GM12878 (cell line): Measurements from ENCODE around the gene PALLD. TPM values are rescaled to one million over a fixed set of nuclear protein-coding genes. Genes with fewer than 3 reads are reported as not detected.

Experiments used
- ATAC-seq: fragments of 200-7000 bp; cut with Tn5 transposase; 3 replicates; pipeline ENCODE4 v1.9.1; 2020; ENCODE audit warnings: mild to moderate bottlenecking, moderate library complexity
- BruUV-seq: library from RNA; stranded (reverse); fragments of 400-500 nt; replicated peaks from 2 replicates; lab custom pipeline; 2021; lab: Mats Ljungman, UMichigan
- CTCF ChIA-PET: fragments of 300-600 bp; sonication (Branson Sonifier 250); formaldehyde crosslinking; extraction: SDS; loops from one replicate; lab custom pipeline; 2021; ENCODE audit warnings: inconsistent platforms; lab: Yijun Ruan, JAX
- POLR2A ChIA-PET: fragments of 350-600 bp; formaldehyde crosslinking; extraction: SDS; loops from one replicate; lab custom pipeline; 2021; ENCODE audit warnings: inconsistent platforms; lab: Charles Lee
- RAD21 ChIA-PET: fragments of 300-600 bp; sonication (Branson Sonifier 250); formaldehyde crosslinking; loops from one replicate; lab custom pipeline; 2023; ENCODE audit warnings: antibody characterized with exemption; ENCODE audit not compliant: unreplicated experiment; lab: Charles Lee
- SMC1A ChIA-PET: fragments of 300-600 bp; sonication (Branson Sonifier 250); formaldehyde crosslinking; loops from one replicate; lab custom pipeline; 2023; ENCODE audit not compliant: unreplicated experiment, uncharacterized antibody; lab: Charles Lee
- DNase-seq: peaks from one replicate; pipeline ENCODE4 v3.0.0-alpha.2; 2011; ENCODE audit warnings: low read depth, low spot score
- FAIRE-seq: peaks from 3 replicates; lab custom pipeline; 2011; peaks lifted over from hg19 to GRCh38; lab: Jason Lieb, UNC
- H2AFZ ChIP-seq: 2 replicates; pipeline ENCODE4 v1.6.0; 2011; ENCODE audit warnings: low read depth, low read length, control low read depth; ENCODE audit not compliant: control insufficient read depth
- H3K27ac ChIP-seq: 2 replicates; pipeline ENCODE4 v1.5.1; 2011; ENCODE audit warnings: control low read depth; ENCODE audit not compliant: control insufficient read depth, insufficient read depth
- H3K27me3 ChIP-seq, 2 experiments: replicated peaks in 1 of 2; 2 replicates each; pipeline versions ENCODE4 v1.6.0 to v1.6.1; 2011; ENCODE audit warnings: low read length in 1 of 2; ENCODE audit not compliant: control insufficient read depth in 2 of 2, insufficient read depth in 2 of 2
- H3K36me3 ChIP-seq, 2 experiments: 2 replicates each; pipeline ENCODE4 v1.5.1; 2011; ENCODE audit warnings: low read length in 1 of 2; ENCODE audit not compliant: control insufficient read depth in 2 of 2, insufficient read depth in 2 of 2
- H3K4me1 ChIP-seq: 2 replicates; pipeline ENCODE4 v1.6.1; 2011; ENCODE audit warnings: mild to moderate bottlenecking, low read length, moderate library complexity, mixed read lengths; ENCODE audit not compliant: control insufficient read depth, insufficient read depth
- H3K4me2 ChIP-seq: 2 replicates; pipeline ENCODE4 v1.6.0; 2011; ENCODE audit warnings: control low read depth; ENCODE audit not compliant: control insufficient read depth, insufficient read depth
- H3K4me3 ChIP-seq: fragments of 200-600 bp; sonication (generic); 2 replicates; pipeline ENCODE4 v1.5.1; 2016
- H3K79me2 ChIP-seq: 2 replicates; pipeline ENCODE4 v1.6.0; 2011; ENCODE audit warnings: low read length; ENCODE audit not compliant: control insufficient read depth, insufficient read depth
- H3K9ac ChIP-seq: 2 replicates; pipeline ENCODE4 v1.8.0; 2011; ENCODE audit warnings: low read length, control low read depth, mixed read lengths; ENCODE audit not compliant: control insufficient read depth, insufficient read depth
- H3K9me3 ChIP-seq: replicated peaks from 3 replicates; pipeline ENCODE4 v1.5.1; 2011; ENCODE audit warnings: mild to moderate bottlenecking, low read length; ENCODE audit not compliant: control insufficient read depth, insufficient read depth
- H4K20me1 ChIP-seq: 2 replicates; pipeline ENCODE4 v1.6.0; 2011; ENCODE audit not compliant: control insufficient read depth, insufficient read depth
- CBFB ChIP-seq: IDR thresholded peaks from 2 replicates; pipeline ENCODE4 v1.6.1; 2016; ENCODE audit warnings: antibody characterized with exemption, low read depth
- CHD2 ChIP-seq: IDR thresholded peaks from 2 replicates; pipeline ENCODE4 v1.6.1; 2011; ENCODE audit warnings: low read depth, low read length, improper control_type of control experiment, borderline replicate concordance
- EED ChIP-seq: sonication (generic); IDR thresholded peaks from 2 replicates; pipeline ENCODE4 v1.6.1; 2016; ENCODE audit warnings: antibody characterized with exemption, low read depth
- GATAD2B ChIP-seq: fragments of 450-650 bp; conservative IDR thresholded peaks from 2 replicates; pipeline ENCODE4 v1.6.1; 2017; ENCODE audit warnings: low read depth, mild to moderate bottlenecking, moderate library complexity
- IKZF2 ChIP-seq, 2 experiments: fragments of 450-650 bp; IDR thresholded peaks; 2 replicates each; pipeline ENCODE4 v1.6.1; 2017; ENCODE audit warnings: mild to moderate bottlenecking in 2 of 2, moderate library complexity in 2 of 2
- NFXL1 ChIP-seq: fragments of 450-650 bp; IDR thresholded peaks from 2 replicates; pipeline ENCODE4 v1.6.1; 2017; ENCODE audit warnings: antibody characterized with exemption, mild to moderate bottlenecking, borderline replicate concordance
- PAX8 ChIP-seq: fragments of 450-650 bp; IDR thresholded peaks from 2 replicates; pipeline ENCODE4 v1.6.1; 2017; ENCODE audit warnings: mild to moderate bottlenecking, moderate library complexity
- SMC3 ChIP-seq: IDR thresholded peaks from 2 replicates; pipeline ENCODE4 v1.6.1; 2011; ENCODE audit warnings: low read length, improper control_type of control experiment, borderline replicate concordance
- STAT1 ChIP-seq: fragments of 450-650 bp; conservative IDR thresholded peaks from 2 replicates; pipeline ENCODE4 v1.6.1; 2014; ENCODE audit warnings: antibody characterized with exemption, mild to moderate bottlenecking
- STAT3 ChIP-seq: IDR thresholded peaks from 2 replicates; pipeline ENCODE4 v1.6.1; 2011; ENCODE audit warnings: low read depth, low read length, improper control_type of control experiment
- WGBS: methylation state at CpG from one replicate; pipeline ENCODE4 v1.1.6; 2016; ENCODE audit warnings: low lambda C conversion rate; ENCODE audit not compliant: insufficient replicate concordance, insufficient coverage; ENCODE audit errors: missing lambda C conversion rate; 5-methylcytosine and 5-hydroxymethylcytosine counted together
- in situ Hi-C: fragments of 300-500 bp; cut with MboI; formaldehyde crosslinking; loops from 9 replicates; pipeline ENCODE4 v1.14.3; 2018; ENCODE audit warnings: mixed read lengths
- intact Hi-C: fragments of 100-400 bp; cut with micrococcal nuclease; formaldehyde crosslinking; loops from one replicate; pipeline ENCODE4 v1.14.2; 2022; ENCODE audit not compliant: unreplicated experiment
- polyA plus RNA-seq, 11 experiments: library from polyadenylated mRNA; depleted of rRNA in 4 of 11; unstranded in 6 of 11; stranded (reverse) in 5 of 11; fragments of >200 nt; fragmentation: Nextera tagmentation in 4 of 11; fragmentation: Illumina TruSeq in 1 of 11; extraction: Ambion mirVana in 4 of 11; extraction: Trizol in 1 of 11; gene quantifications; 1 replicate in 1 of 11; 2 replicates in 10 of 11; pipeline versions ENCODE4 v1.2.1 to v1.2.3, GENCODE V29; 2011 to 2016; ENCODE audit warnings: inconsistent platforms in 2 of 11, missing spikeins in 2 of 11, low read depth in 1 of 11
- total RNA-seq, 4 experiments: library from RNA; depleted of rRNA in 3 of 4; stranded (reverse); fragments of >200 nt in 3 of 4; fragmentation: Illumina TruSeq in 1 of 4; extraction: Trizol in 1 of 4; gene quantifications; 2 replicates each; pipeline versions ENCODE4 v1.2.1 to v1.2.3, GENCODE V29; 2013 to 2021
- TF ChIP-seq, protein P1 (sequence below): fragments of 450-650 bp; IDR thresholded peaks from 2 replicates; pipeline ENCODE4 v1.6.1; 2017; ENCODE audit warnings: low read depth, mild to moderate bottlenecking, moderate library complexity
- TF ChIP-seq, protein P2 (sequence below): fragments of 150-350 bp; IDR thresholded peaks from 2 replicates; pipeline ENCODE4 v1.6.1; 2014; ENCODE audit warnings: mild to moderate bottlenecking, low read depth, low read length
- TF ChIP-seq, protein P3 (sequence below): fragments of 450-650 bp; IDR thresholded peaks from 2 replicates; pipeline ENCODE4 v1.6.1; 2017; ENCODE audit warnings: mild to moderate bottlenecking, low read depth, inconsistent platforms; ENCODE audit not compliant: poor library complexity, severe bottlenecking
- TF ChIP-seq, protein P4 (sequence below): fragments of 450-650 bp; IDR thresholded peaks from 2 replicates; pipeline ENCODE4 v1.6.1; 2018; ENCODE audit warnings: mild to moderate bottlenecking, low read depth, moderate library complexity; ENCODE audit not compliant: partially characterized antibody

The PALLD gene
- total and polyA plus RNA-seq, 10 of the 15 experiments (the other 5 are each of a cell fraction or from before 2014, with no cell fraction given): 1.0 to 7.7 (median 1.7) TPM

DNA sequence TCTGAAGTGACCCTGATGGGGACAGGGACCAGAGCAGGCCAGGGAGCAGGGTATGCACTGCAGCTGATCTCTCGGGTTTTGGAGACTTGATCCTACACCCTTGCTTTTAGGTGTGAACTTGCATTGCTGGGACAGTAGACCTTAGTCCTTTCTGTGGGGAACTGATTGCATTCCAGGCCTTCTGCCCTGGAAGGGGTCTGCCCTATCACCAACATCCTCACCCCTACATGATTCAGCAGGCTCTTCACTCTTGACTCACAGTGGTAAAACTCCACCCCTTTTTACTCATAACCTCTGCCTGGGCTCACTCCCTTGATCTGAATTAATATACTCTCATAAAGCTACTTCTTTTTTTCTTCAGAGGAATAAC lies 10.0 kb upstream of the PALLD start (continued):
- TF ChIP-seq, protein P1, sequence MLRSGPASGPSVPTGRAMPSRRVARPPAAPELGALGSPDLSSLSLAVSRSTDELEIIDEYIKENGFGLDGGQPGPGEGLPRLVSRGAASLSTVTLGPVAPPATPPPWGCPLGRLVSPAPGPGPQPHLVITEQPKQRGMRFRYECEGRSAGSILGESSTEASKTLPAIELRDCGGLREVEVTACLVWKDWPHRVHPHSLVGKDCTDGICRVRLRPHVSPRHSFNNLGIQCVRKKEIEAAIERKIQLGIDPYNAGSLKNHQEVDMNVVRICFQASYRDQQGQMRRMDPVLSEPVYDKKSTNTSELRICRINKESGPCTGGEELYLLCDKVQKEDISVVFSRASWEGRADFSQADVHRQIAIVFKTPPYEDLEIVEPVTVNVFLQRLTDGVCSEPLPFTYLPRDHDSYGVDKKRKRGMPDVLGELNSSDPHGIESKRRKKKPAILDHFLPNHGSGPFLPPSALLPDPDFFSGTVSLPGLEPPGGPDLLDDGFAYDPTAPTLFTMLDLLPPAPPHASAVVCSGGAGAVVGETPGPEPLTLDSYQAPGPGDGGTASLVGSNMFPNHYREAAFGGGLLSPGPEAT: no peak
- TF ChIP-seq NFXL1: no peak
- TF ChIP-seq, protein P2, sequence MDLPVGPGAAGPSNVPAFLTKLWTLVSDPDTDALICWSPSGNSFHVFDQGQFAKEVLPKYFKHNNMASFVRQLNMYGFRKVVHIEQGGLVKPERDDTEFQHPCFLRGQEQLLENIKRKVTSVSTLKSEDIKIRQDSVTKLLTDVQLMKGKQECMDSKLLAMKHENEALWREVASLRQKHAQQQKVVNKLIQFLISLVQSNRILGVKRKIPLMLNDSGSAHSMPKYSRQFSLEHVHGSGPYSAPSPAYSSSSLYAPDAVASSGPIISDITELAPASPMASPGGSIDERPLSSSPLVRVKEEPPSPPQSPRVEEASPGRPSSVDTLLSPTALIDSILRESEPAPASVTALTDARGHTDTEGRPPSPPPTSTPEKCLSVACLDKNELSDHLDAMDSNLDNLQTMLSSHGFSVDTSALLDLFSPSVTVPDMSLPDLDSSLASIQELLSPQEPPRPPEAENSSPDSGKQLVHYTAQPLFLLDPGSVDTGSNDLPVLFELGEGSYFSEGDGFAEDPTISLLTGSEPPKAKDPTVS: no peak

DNA sequence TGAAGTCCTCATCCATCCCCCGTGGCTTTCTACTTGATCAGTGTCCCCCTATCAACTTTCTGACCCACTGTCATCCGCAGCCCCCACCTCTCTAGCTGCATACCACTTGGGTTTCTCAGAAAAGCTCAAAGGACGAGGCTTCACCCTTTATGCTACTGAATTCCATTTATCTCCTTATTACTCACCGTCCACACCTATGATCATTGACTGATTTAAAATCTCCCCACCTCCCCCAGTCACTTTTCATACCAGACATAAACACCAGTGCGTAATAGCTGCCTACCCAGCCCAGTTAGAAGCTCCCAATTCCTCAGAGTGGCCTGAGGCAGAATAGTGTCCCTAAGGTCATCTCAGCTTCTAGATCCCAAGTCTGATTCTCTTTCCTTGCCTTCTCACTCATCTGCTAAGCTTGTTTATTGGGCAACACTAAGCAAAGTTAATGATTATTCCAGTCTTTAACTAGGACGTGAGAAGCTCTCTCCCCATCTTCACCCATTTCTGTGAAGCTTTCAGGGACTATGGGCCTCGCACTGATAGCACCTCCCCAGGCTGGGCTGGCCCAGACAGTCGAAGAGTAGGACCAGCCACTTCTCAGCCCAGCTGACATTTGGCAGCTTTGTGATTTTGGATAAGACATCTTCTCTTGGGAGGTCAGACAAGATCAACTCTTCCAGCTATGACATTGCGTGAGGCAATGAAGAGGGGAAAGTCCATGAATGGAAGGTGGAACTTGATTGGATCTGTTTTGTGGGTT lies 9.4 kb upstream of the PALLD start:
- intact Hi-C loops: no loop called here
- no peak overlapping the region for H3K4me3 ChIP-seq
- CTCF ChIA-PET: interaction anchor here (1.4 kb wide), 1 partner anchor 23 kb away, joined by 3 read pairs; no protein-coding TSS in a partner anchor
- no peaks in the 10 kb centered on the region for H3K9me3 ChIP-seq
- no peak overlapping the region for H3K27ac ChIP-seq
- 28% methylated on average over 9 of the region's 9 CpGs for WGBS
- POLR2A ChIA-PET: interaction anchor here (0.6 kb wide), 1 partner anchor 169 kb away, joined by 3 read pairs; no protein-coding TSS in a partner anchor
- in situ Hi-C loops: no loop called here
- H3K79me2 ChIP-seq: no peaks in the 10 kb centered on the region
- FAIRE-seq (no peak), DNase-seq (no peak), ATAC-seq (no peak)
- RAD21 ChIA-PET: no interaction called here
- BruUV-seq: no TSS peak
- no peaks in the 10 kb centered on the region for H3K4me1 ChIP-seq
- H4K20me1 ChIP-seq: no peaks in the 10 kb centered on the region
- no peaks in the 10 kb centered on the region for H3K27me3 ChIP-seq
- no peak overlapping the region for H3K9ac ChIP-seq
- no peak overlapping the region for H3K4me2 ChIP-seq
- SMC1A ChIA-PET: interaction anchor here (0.6 to 1.9 kb wide), 4 partner anchors 9 to 314 kb away, joined by 3 to 6 read pairs (median 4); partner anchors contain the start of gene PALLD
- no peak overlapping the region for H2AFZ ChIP-seq
- H3K36me3 ChIP-seq: no peaks in the 10 kb centered on the region
- TF ChIP-seq, protein P3, sequence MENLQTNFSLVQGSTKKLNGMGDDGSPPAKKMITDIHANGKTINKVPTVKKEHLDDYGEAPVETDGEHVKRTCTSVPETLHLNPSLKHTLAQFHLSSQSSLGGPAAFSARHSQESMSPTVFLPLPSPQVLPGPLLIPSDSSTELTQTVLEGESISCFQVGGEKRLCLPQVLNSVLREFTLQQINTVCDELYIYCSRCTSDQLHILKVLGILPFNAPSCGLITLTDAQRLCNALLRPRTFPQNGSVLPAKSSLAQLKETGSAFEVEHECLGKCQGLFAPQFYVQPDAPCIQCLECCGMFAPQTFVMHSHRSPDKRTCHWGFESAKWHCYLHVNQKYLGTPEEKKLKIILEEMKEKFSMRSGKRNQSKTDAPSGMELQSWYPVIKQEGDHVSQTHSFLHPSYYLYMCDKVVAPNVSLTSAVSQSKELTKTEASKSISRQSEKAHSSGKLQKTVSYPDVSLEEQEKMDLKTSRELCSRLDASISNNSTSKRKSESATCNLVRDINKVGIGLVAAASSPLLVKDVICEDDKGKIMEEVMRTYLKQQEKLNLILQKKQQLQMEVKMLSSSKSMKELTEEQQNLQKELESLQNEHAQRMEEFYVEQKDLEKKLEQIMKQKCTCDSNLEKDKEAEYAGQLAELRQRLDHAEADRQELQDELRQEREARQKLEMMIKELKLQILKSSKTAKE: no peak
- TF ChIP-seq SMC3 (no peak), PAX8 (no peak), IKZF2 (IDR thresholded peaks at IDR 0.05) (no peak), EED (no peak), CBFB (no peak), CHD2 (no peak), NFXL1 (no peak), STAT3 (no peak), GATAD2B (no peak), STAT1 (no peak)
- TF ChIP-seq, protein P4, sequence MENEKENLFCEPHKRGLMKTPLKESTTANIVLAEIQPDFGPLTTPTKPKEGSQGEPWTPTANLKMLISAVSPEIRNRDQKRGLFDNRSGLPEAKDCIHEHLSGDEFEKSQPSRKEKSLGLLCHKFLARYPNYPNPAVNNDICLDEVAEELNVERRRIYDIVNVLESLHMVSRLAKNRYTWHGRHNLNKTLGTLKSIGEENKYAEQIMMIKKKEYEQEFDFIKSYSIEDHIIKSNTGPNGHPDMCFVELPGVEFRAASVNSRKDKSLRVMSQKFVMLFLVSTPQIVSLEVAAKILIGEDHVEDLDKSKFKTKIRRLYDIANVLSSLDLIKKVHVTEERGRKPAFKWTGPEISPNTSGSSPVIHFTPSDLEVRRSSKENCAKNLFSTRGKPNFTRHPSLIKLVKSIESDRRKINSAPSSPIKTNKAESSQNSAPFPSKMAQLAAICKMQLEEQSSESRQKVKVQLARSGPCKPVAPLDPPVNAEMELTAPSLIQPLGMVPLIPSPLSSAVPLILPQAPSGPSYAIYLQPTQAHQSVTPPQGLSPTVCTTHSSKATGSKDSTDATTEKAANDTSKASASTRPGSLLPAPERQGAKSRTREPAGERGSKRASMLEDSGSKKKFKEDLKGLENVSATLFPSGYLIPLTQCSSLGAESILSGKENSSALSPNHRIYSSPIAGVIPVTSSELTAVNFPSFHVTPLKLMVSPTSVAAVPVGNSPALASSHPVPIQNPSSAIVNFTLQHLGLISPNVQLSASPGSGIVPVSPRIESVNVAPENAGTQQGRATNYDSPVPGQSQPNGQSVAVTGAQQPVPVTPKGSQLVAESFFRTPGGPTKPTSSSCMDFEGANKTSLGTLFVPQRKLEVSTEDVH: no peak
